ENCODE results near the gene ZNF101. TPM values are rescaled to one million over a fixed set of nuclear protein-coding genes. Genes with fewer than 3 reads are reported as not detected.

ZNF101 gene
- total and polyA plus RNA-seq, 2 donors (not counting 1 experiment from before 2014, with no cell fraction given), result 15.2 to 74.3 TPM

GRCh38 chr19:19686580-19686979 lies 17.9 kb downstream of the ZNF101 start:
- Histone ChIP-seq H4K20me1 (ENCODE audit: control insufficient read depth, insufficient read depth, low read length, poor library complexity, severe bottlenecking) (no peaks in the 10 kb centered on the region), H2AFZ (ENCODE audit: insufficient read depth, low read depth, low read length, poor library complexity, severe bottlenecking) (no peak overlapping the region), H3K9me3 (ENCODE audit: control extremely low read depth in 1 of 3, control insufficient read depth in 2 of 3, insufficient read depth in 1 of 3, low read length in 2 of 3) (peaks cover 2 to 51% (median 2%) of the 10 kb centered on the region in 3 donors), H3K27ac (ENCODE audit: low read length in 2 of 2) (no peak overlapping the region), H3K79me2 (ENCODE audit: control insufficient read depth, insufficient read depth, low read length) (peaks cover 3% of the 10 kb centered on the region), H3K9ac (ENCODE audit: low read length) (no peak overlapping the region), H3K4me1 (ENCODE audit: control insufficient read depth in 2 of 2, insufficient read depth in 2 of 2, low read length in 2 of 2) (no peaks in the 10 kb centered on the region), H3K27me3 (replicated peaks in 1 of 4; ENCODE audit: control extremely low read depth in 1 of 4, control insufficient read depth in 3 of 4, insufficient read depth in 4 of 4, low read length in 3 of 4) (no peaks in the 10 kb centered on the region), H3K4me2 (replicated peaks; ENCODE audit: low read depth, low read length, poor library complexity, severe bottlenecking) (no peak overlapping the region), H3K4me3 (ENCODE audit: control extremely low read depth in 1 of 5, extremely low read depth in 1 of 5, insufficient read depth in 1 of 5, low read depth in 2 of 5, low read length in 4 of 5) (no peak overlapping the region), H3K36me3 (replicated peaks in 1 of 2; ENCODE audit: control extremely low read depth in 1 of 2, control insufficient read depth in 1 of 2, extremely low read depth in 1 of 2, insufficient read depth in 2 of 2, low read length in 1 of 2) (peaks cover 1 to 2% of the 10 kb centered on the region in 2 experiments)
- ATAC-seq (ENCODE audit: low read depth) (no peak), DNase-seq (no peak)
- no peaks in the 10 kb centered on the region for H3K4me1 Mint-ChIP-seq
- ChIA-PET CTCF (no interaction called here), POLR2A (no interaction called here)
- H3K27me3 Mint-ChIP-seq, result no peaks in the 10 kb centered on the region
- no peak overlapping the region for H3K4me3 Mint-ChIP-seq
- 96% methylated on average over 6 of the region's 6 CpGs for WGBS (ENCODE audit: insufficient coverage)
- H3K9me3 Mint-ChIP-seq (ENCODE audit: insufficient read depth), result peaks cover 3% of the 10 kb centered on the region
- TF ChIP-seq EZH2 (IDR thresholded peaks at IDR 0.05; ENCODE audit: borderline replicate concordance, insufficient read depth, low read depth, low read length, poor library complexity, severe bottlenecking) (no peak), CTCF (IDR thresholded peaks at IDR 0.05) (no peak)
- peak overlapping the region; percentile 42 for H3K27ac Mint-ChIP-seq
- intact Hi-C loops (cut with micrococcal nuclease), result no loop called here

GRCh38 chr19:19687090-19687489 lies 18.5 kb downstream of the ZNF101 start:
- H3K27ac Mint-ChIP-seq, result no peak overlapping the region

More at GRCh38 chr19:19687090-19687489, 18.5 kb downstream of the ZNF101 start:
- Histone ChIP-seq H3K4me3 (ENCODE audit: control extremely low read depth in 1 of 5, extremely low read depth in 1 of 5, insufficient read depth in 1 of 5, low read depth in 2 of 5, low read length in 4 of 5) (no peak overlapping the region), H3K27ac (ENCODE audit: low read length in 2 of 2) (no peak overlapping the region), H3K36me3 (replicated peaks in 1 of 2; ENCODE audit: control extremely low read depth in 1 of 2, control insufficient read depth in 1 of 2, extremely low read depth in 1 of 2, insufficient read depth in 2 of 2, low read length in 1 of 2) (peaks cover 1 to 2% of the 10 kb centered on the region in 2 experiments), H2AFZ (ENCODE audit: insufficient read depth, low read depth, low read length, poor library complexity, severe bottlenecking) (no peak overlapping the region), H3K79me2 (ENCODE audit: control insufficient read depth, insufficient read depth, low read length) (peaks cover 3% of the 10 kb centered on the region), H4K20me1 (ENCODE audit: control insufficient read depth, insufficient read depth, low read length, poor library complexity, severe bottlenecking) (no peaks in the 10 kb centered on the region), H3K9me3 (ENCODE audit: control extremely low read depth in 1 of 3, control insufficient read depth in 2 of 3, insufficient read depth in 1 of 3, low read length in 2 of 3) (peaks cover 2 to 49% (median 2%) of the 10 kb centered on the region in 3 donors), H3K27me3 (replicated peaks in 1 of 4; ENCODE audit: control extremely low read depth in 1 of 4, control insufficient read depth in 3 of 4, insufficient read depth in 4 of 4, low read length in 3 of 4) (no peaks in the 10 kb centered on the region), H3K4me1 (ENCODE audit: control insufficient read depth in 2 of 2, insufficient read depth in 2 of 2, low read length in 2 of 2) (no peaks in the 10 kb centered on the region), H3K4me2 (replicated peaks; ENCODE audit: low read depth, low read length, poor library complexity, severe bottlenecking) (no peak overlapping the region), H3K9ac (ENCODE audit: low read length) (no peak overlapping the region)
- ChIA-PET CTCF (no interaction called here), POLR2A (no interaction called here)
- intact Hi-C loops (cut with micrococcal nuclease), result no loop called here
- ATAC-seq (ENCODE audit: low read depth) (no peak), DNase-seq (no peak)
- Mint-ChIP-seq H3K4me3 (no peak overlapping the region), H3K27me3 (no peaks in the 10 kb centered on the region), H3K4me1 (no peaks in the 10 kb centered on the region), H3K9me3 (ENCODE audit: insufficient read depth) (peaks cover 3% of the 10 kb centered on the region)
- no peak for TF ChIP-seq CTCF (IDR thresholded peaks at IDR 0.05)
- TF ChIP-seq EZH2 (IDR thresholded peaks at IDR 0.05; ENCODE audit: borderline replicate concordance, insufficient read depth, low read depth, low read length, poor library complexity, severe bottlenecking), result no peak
- 100% methylated on average over 2 of the region's 3 CpGs for WGBS (ENCODE audit: insufficient coverage)

Measured in B cell (primary cell).